PC-9 (cell line): ENCODE data around the gene ABCG4.

Experiments
- CTCF ChIP-seq: fragments of 200-600 bp; sonication (generic); conservative IDR thresholded peaks from 2 replicates; pipeline ENCODE4 v1.6.1; 2017; ENCODE audit warnings: mixed run types, antibody characterized with exemption, mild to moderate bottlenecking, moderate library complexity
- EZH2 ChIP-seq: fragments of 200-600 bp; sonication (generic); IDR thresholded peaks from 2 replicates; pipeline ENCODE4 v1.8.0; 2017; ENCODE audit warnings: antibody characterized with exemption, low read depth

DNA sequence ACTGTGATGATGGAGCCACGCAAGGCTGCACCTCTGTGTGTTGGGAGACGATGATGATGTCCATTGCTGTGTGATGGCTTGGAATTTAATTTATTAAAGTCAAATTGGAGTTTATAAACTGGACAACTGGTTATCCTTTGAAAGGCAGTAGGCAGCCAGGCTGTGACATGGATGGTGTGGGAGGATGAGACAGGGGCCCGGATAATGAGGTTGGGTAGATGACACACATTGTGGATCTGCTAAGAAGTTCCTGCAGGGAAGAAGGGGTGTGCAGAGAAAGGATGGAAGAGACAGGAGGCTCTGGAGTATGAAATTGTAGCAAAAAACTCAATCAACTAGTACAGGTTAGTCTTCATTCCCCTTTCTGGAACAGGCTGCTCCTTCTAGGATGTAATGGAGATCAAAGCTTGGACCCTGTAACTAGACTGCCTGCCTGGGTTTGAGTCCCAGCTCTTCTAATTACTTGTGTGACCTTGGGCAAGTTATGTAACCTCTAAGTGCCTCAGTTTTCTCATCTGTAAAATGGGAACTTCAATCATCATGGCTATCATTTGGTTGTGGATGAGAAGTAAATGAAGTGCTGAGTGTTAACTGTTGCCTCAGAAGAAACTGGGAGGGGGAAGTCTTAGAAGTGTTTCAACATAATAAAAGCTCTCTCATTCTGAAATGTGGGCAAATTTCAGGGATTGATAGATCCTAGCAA is 31.7 kb upstream of the ABCG4 start:
- TF ChIP-seq EZH2 (no peak), CTCF (no peak)
